B cell (primary cell): ENCODE data around the gene PIP4K2A. TPM values are rescaled to one million over a fixed set of nuclear protein-coding genes. Genes with fewer than 3 reads are reported as not detected.

Experiments used
- ATAC-seq: fragments of 200-7000 bp; cut with Tn5 transposase; one replicate; pipeline ENCODE4 v1.10.0; 2021; ENCODE audit warnings: low read depth, mild to moderate bottlenecking, moderate number of reproducible peaks, moderate library complexity
- CTCF ChIA-PET: fragments of 350-600 bp; sonication (Branson Sonifier 250); formaldehyde crosslinking; loops from one replicate; lab custom pipeline; 2021; ENCODE audit warnings: antibody characterized with exemption, inconsistent platforms; lab: Charles Lee
- POLR2A ChIA-PET: fragments of 350-600 bp; sonication (Branson Sonifier 250); formaldehyde crosslinking; loops from one replicate; lab custom pipeline; 2021; ENCODE audit warnings: antibody characterized with exemption; lab: Charles Lee
- DNase-seq: peaks from one replicate; pipeline ENCODE4 v3.0.0; 2013
- H2AFZ ChIP-seq: 2 replicates; pipeline ENCODE4 v1.6.1; 2012; ENCODE audit warnings: mild to moderate bottlenecking, low read depth, low read length; ENCODE audit not compliant: insufficient read depth, poor library complexity, severe bottlenecking
- H3K27ac ChIP-seq, 2 donors: 1 replicate in 1 of 2; 2 replicates in 1 of 2; pipeline ENCODE4 v1.5.1; 2012 to 2013; ENCODE audit warnings: low read length in 2 of 2, mild to moderate bottlenecking in 2 of 2, moderate library complexity in 1 of 2
- H3K27me3 ChIP-seq, 4 experiments: fragments of 200-600 bp in 1 of 4; sonication (generic) in 1 of 4; replicated peaks in 1 of 4; 1 replicate in 2 of 4; 2 replicates in 2 of 4; pipeline versions ENCODE4 v1.6.1 to v1.7.0; 2013 to 2016; ENCODE audit warnings: low read length in 3 of 4, mild to moderate bottlenecking in 2 of 4, mixed read lengths in 1 of 4, moderate library complexity in 1 of 4; ENCODE audit not compliant: insufficient read depth in 4 of 4, control insufficient read depth in 3 of 4; ENCODE audit errors: control extremely low read depth in 1 of 4
- H3K36me3 ChIP-seq, 2 experiments: replicated peaks in 1 of 2; 1 replicate in 1 of 2; 2 replicates in 1 of 2; pipeline versions ENCODE4 v1.6.1 to v1.7.1; 2013; ENCODE audit warnings: low read length in 1 of 2; ENCODE audit not compliant: insufficient read depth in 2 of 2, control insufficient read depth in 1 of 2; ENCODE audit errors: control extremely low read depth in 1 of 2, extremely low read depth in 1 of 2
- H3K4me1 ChIP-seq, 2 donors: fragments of 200-600 bp in 1 of 2; sonication (generic) in 1 of 2; 1 replicate in 1 of 2; 2 replicates in 1 of 2; pipeline versions ENCODE4 v1.5.1 to v1.6.1; 2013 to 2017; ENCODE audit warnings: low read length in 2 of 2; ENCODE audit not compliant: control insufficient read depth in 2 of 2, insufficient read depth in 2 of 2
- H3K4me2 ChIP-seq: replicated peaks from 2 replicates; pipeline ENCODE3; 2012; ENCODE audit warnings: mild to moderate bottlenecking, low read depth, low read length; ENCODE audit not compliant: poor library complexity, severe bottlenecking
- H3K4me3 ChIP-seq, 5 experiments: fragments of 200-600 bp in 1 of 5; sonication (generic) in 1 of 5; 1 replicate in 3 of 5; 2 replicates in 2 of 5; pipeline versions ENCODE4 v1.5.1 to v1.7.0; 2011 to 2016; ENCODE audit warnings: low read length in 4 of 5, mild to moderate bottlenecking in 4 of 5, low read depth in 2 of 5, control low read depth in 1 of 5, moderate library complexity in 1 of 5; ENCODE audit not compliant: insufficient read depth in 1 of 5; ENCODE audit errors: control extremely low read depth in 1 of 5, extremely low read depth in 1 of 5
- H3K79me2 ChIP-seq: fragments of 200-600 bp; sonication (generic); one replicate; pipeline ENCODE4 v1.6.0; 2016; ENCODE audit warnings: low read length; ENCODE audit not compliant: control insufficient read depth, insufficient read depth
- H3K9ac ChIP-seq: fragments of 200-600 bp; sonication (generic); 2 replicates; pipeline ENCODE4 v1.6.1; 2017; ENCODE audit warnings: mild to moderate bottlenecking, low read length, moderate library complexity
- H3K9me3 ChIP-seq, 3 donors: one replicate each; pipeline versions ENCODE4 v1.6.1 to v1.7.1; 2013; ENCODE audit warnings: low read length in 2 of 3; ENCODE audit not compliant: control insufficient read depth in 2 of 3, insufficient read depth in 1 of 3; ENCODE audit errors: control extremely low read depth in 1 of 3
- H4K20me1 ChIP-seq: 2 replicates; pipeline ENCODE4 v1.6.0; 2012; ENCODE audit warnings: mild to moderate bottlenecking, low read length; ENCODE audit not compliant: insufficient read depth, control insufficient read depth, poor library complexity, severe bottlenecking
- H3K27ac Mint-ChIP-seq: one replicate; pipeline ENCODE4 v1.8.0; 2021; ENCODE audit warnings: mixed read lengths
- H3K27me3 Mint-ChIP-seq: one replicate; pipeline ENCODE4 v1.8.0; 2021; ENCODE audit warnings: mixed read lengths
- H3K4me1 Mint-ChIP-seq: one replicate; pipeline ENCODE4 v1.8.0; 2021; ENCODE audit warnings: mixed read lengths
- H3K4me3 Mint-ChIP-seq: one replicate; pipeline ENCODE4 v1.8.0; 2021; ENCODE audit warnings: mixed read lengths
- H3K9me3 Mint-ChIP-seq: one replicate; pipeline ENCODE4 v1.8.0; 2022; ENCODE audit warnings: mixed read lengths; ENCODE audit not compliant: insufficient read depth
- EZH2 ChIP-seq: IDR thresholded peaks from 2 replicates; pipeline ENCODE4 v1.6.1; 2012; ENCODE audit warnings: borderline replicate concordance, low read depth, mild to moderate bottlenecking, moderate library complexity, low read length; ENCODE audit not compliant: insufficient read depth, poor library complexity, severe bottlenecking
- WGBS: methylation state at CpG from one replicate; pipeline ENCODE4 v1.1.5; 2013; ENCODE audit warnings: missing lambda C conversion rate; ENCODE audit not compliant: insufficient coverage; 5-methylcytosine and 5-hydroxymethylcytosine counted together
- intact Hi-C: fragments of 100-400 bp; cut with micrococcal nuclease; formaldehyde crosslinking; loops from one replicate; pipeline ENCODE4 v1.10.0; 2022
- polyA plus RNA-seq: library from polyadenylated mRNA; depleted of rRNA; stranded (reverse); fragments of >200 nt; gene quantifications from 2 replicates; pipeline ENCODE4 v1.2.3, GENCODE V29; 2012
- total RNA-seq, 2 donors: library from RNA; stranded (reverse); fragments of 120-200 nt in 1 of 2; gene quantifications; 1 replicate in 1 of 2; 2 replicates in 1 of 2; pipeline versions ENCODE4 v1.2.3 to v1.2.4, GENCODE V29; 2013 to 2022
- TF ChIP-seq, protein P1 (sequence below): fragments of 200-600 bp; IDR thresholded peaks from one replicate; pipeline ENCODE4 v1.8.0; 2022; ENCODE audit warnings: antibody characterized with exemption, mild to moderate bottlenecking

Gene PIP4K2A
- total and polyA plus RNA-seq, 2 donors (not counting 1 experiment from before 2014, with no cell fraction given): 21.8 to 103 TPM

DNA sequence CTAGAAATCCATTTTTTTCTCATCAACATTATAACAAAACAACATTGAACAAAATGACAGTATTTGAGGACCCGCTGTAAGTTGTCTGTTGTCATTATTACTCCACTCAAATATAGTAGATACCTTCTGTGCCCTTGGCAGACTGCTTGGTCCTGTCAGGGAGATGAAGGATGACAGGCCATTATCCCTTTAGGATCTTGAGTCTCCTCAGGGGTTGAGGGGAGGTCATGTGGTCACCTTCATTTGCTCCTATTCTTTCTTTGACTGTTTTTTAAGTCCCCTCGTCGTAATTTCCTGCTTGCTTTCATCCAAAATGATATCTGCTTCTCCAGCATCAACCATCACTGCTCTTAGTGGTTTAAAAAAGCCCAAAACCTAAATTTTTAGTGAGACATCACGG lies 2.6 kb upstream of the PIP4K2A start:
- Mint-ChIP-seq H3K9me3 (no peaks in the 10 kb centered on the region), H3K27ac (no peak overlapping the region), H3K4me1 (peaks cover 22% of the 10 kb centered on the region), H3K4me3 (no peak overlapping the region), H3K27me3 (no peaks in the 10 kb centered on the region)
- Histone ChIP-seq H4K20me1 (peaks cover 16% of the 10 kb centered on the region), H3K9ac (no peak overlapping the region), H3K4me1 (peaks cover 15 to 16% of the 10 kb centered on the region in 2 donors), H3K27ac (no peak overlapping the region), H3K9me3 (peaks cover 0 to 3% (median 0%) of the 10 kb centered on the region in 3 donors), H3K27me3 (no peaks in the 10 kb centered on the region), H3K79me2 (peaks cover 22% of the 10 kb centered on the region), H3K4me3 (no peak overlapping the region), H3K4me2 (no peak overlapping the region), H3K36me3 (no peaks in the 10 kb centered on the region), H2AFZ (no peak overlapping the region)
- ATAC-seq: no peak
- 86% methylated on average over 3 of the region's 4 CpGs for WGBS
- no peak for DNase-seq
- TF ChIP-seq, protein P1, sequence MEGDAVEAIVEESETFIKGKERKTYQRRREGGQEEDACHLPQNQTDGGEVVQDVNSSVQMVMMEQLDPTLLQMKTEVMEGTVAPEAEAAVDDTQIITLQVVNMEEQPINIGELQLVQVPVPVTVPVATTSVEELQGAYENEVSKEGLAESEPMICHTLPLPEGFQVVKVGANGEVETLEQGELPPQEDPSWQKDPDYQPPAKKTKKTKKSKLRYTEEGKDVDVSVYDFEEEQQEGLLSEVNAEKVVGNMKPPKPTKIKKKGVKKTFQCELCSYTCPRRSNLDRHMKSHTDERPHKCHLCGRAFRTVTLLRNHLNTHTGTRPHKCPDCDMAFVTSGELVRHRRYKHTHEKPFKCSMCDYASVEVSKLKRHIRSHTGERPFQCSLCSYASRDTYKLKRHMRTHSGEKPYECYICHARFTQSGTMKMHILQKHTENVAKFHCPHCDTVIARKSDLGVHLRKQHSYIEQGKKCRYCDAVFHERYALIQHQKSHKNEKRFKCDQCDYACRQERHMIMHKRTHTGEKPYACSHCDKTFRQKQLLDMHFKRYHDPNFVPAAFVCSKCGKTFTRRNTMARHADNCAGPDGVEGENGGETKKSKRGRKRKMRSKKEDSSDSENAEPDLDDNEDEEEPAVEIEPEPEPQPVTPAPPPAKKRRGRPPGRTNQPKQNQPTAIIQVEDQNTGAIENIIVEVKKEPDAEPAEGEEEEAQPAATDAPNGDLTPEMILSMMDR: no peak
- TF ChIP-seq EZH2: no peak
- intact Hi-C loops: loop anchor here (10.0 kb wide), 2 partner anchors 462 to 1182 kb away; partner anchors contain the start of gene MLLT10
- CTCF ChIA-PET: no interaction called here
- POLR2A ChIA-PET: interaction anchor here (0.7 kb wide), 1 partner anchor 71 kb away, joined by 3 read pairs; no protein-coding TSS in a partner anchor

DNA sequence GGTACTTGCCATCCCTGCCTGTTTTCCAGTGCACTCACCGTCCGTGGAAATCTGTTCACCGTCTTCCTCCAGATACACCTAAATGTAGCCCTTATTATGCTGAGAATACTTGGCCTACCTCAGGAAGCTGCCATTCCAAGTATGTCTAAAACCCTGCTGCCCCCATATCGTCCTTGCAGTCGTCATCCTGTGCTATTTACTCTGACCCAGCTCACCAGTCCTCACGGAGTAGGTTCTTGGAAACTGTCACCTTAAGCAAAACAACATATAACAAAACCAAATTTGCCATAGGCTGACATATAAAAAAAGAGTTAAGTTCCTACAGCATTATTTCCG lies 880 bp upstream of the PIP4K2A start:
- peak overlapping the region; percentile 88 for H3K4me2 ChIP-seq
- TF ChIP-seq, protein P1: no peak
- no peak for TF ChIP-seq EZH2
- H3K27ac Mint-ChIP-seq: peak overlapping the region; percentile 80
- POLR2A ChIA-PET: no interaction called here
- no peaks in the 10 kb centered on the region for H3K36me3 ChIP-seq
- peaks cover 31% of the 10 kb centered on the region for H3K4me1 Mint-ChIP-seq
- ATAC-seq: no peak
- no peaks in the 10 kb centered on the region for H3K9me3 Mint-ChIP-seq
- no peak for DNase-seq
- peaks cover 24% of the 10 kb centered on the region for H4K20me1 ChIP-seq
- peak overlapping the region; percentile 54 for H3K9ac ChIP-seq
- CTCF ChIA-PET: interaction anchor here (0.7 to 1.4 kb wide), 2 partner anchors 9 to 166 kb away, joined by 3 read pairs; no protein-coding TSS in a partner anchor
- peaks cover 39% of the 10 kb centered on the region for H3K79me2 ChIP-seq
- no peak overlapping the region for H3K27ac ChIP-seq
- H2AFZ ChIP-seq: no peak overlapping the region
- intact Hi-C loops: loop anchor here (10.0 kb wide), 2 partner anchors 460 to 1180 kb away; partner anchors contain the start of gene MLLT10
- 87% methylated on average over 6 of the region's 7 CpGs for WGBS
- H3K4me3 ChIP-seq: peak overlapping the region in 3 of 5 experiments; percentile 54 to 70 (median 56)
- H3K9me3 ChIP-seq: peaks cover 0 to 3% (median 0%) of the 10 kb centered on the region in 3 donors
- H3K4me3 Mint-ChIP-seq: peak overlapping the region; percentile 84
- peaks cover 27 to 33% of the 10 kb centered on the region in 2 donors for H3K4me1 ChIP-seq
- H3K27me3 Mint-ChIP-seq: no peaks in the 10 kb centered on the region
- H3K27me3 ChIP-seq: no peaks in the 10 kb centered on the region
